Iris pigment epithelial cell (primary cell): Measurements from ENCODE around the gene ADIPOQ.
"Not testable (repeated sequence)": the region's sequence is repeated elsewhere in the genome, so short reads cannot be mapped to it uniquely, and the experiment has no call there.

Experiments used
- DNase-seq: peaks from one replicate; pipeline ENCODE4 v3.0.0-alpha.2; 2011; ENCODE audit warnings: low read depth

Gene ADIPOQ

GRCh38 chr3:186907075-186907474, 64.6 kb downstream of the ADIPOQ start:
- not testable (repeated sequence) for DNase-seq
